Activated CD8-positive, alpha-beta memory T cell treated with anti-CD3 and anti-CD28 coated beads, Interleukin-2, amount 50 U/mL, for 1 hour (primary cell): Measurements from ENCODE around the gene RERE.

Source experiments
- DNase-seq: peaks from one replicate; pipeline ENCODE4 v3.0.0-alpha.2; 2020; ENCODE audit errors: extremely low read depth

Gene RERE

GRCh38 chr1:8365661-8366362, 451.6 kb downstream of the RERE start:
- DNase-seq = no peak

GRCh38 chr1:8364528-8365442, 452.7 kb downstream of the RERE start:
- DNase-seq = no peak

GRCh38 chr1:8363767-8364301, 453.6 kb downstream of the RERE start:
- no peak for DNase-seq

- no peak for DNase-seq
These were observed 454.2 kb downstream of the RERE start for GRCh38 chr1:8363186-8363766.

GRCh38 chr1:8362701-8363101, 454.7 kb downstream of the RERE start:
- no peak for DNase-seq

- DNase-seq = no peak
These were observed 456.1 kb downstream of the RERE start for GRCh38 chr1:8361198-8361849.

GRCh38 chr1:8360493-8361197, 456.8 kb downstream of the RERE start:
- no peak for DNase-seq

- no peak for DNase-seq
These were observed 457.6 kb downstream of the RERE start for GRCh38 chr1:8359617-8360481.

- no peak for DNase-seq
These were observed 458.4 kb downstream of the RERE start for GRCh38 chr1:8358897-8359616.

- DNase-seq = no peak
These were observed 459.1 kb downstream of the RERE start for GRCh38 chr1:8358241-8358896.

GRCh38 chr1:8357329-8358101, 459.9 kb downstream of the RERE start:
- no peak for DNase-seq

- DNase-seq = no peak
These were observed 460.9 kb downstream of the RERE start for GRCh38 chr1:8356256-8357209.

- no peak for DNase-seq
These were observed 461.8 kb downstream of the RERE start for GRCh38 chr1:8355439-8356255.

GRCh38 chr1:8354038-8354437, 463.4 kb downstream of the RERE start:
- no peak for DNase-seq

GRCh38 chr1:8352886-8353785, 464.3 kb downstream of the RERE start:
- no peak for DNase-seq
